Nephron progenitor cell (in vitro differentiated cells): ENCODE results near the gene EPS8L1.
A peak's percentile ranks its signal among the peaks of the same experiment; 100 is the strongest.

ENCODE experiments used
- DNase-seq: peaks from one replicate; pipeline ENCODE4 v3.0.0; 2021
- H3K27ac Mint-ChIP-seq: 2 replicates; pipeline ENCODE4 v1.8.0; 2021; ENCODE audit warnings: mild to moderate bottlenecking, moderate library complexity, mixed read lengths
- H3K27me3 Mint-ChIP-seq: 2 replicates; pipeline ENCODE4 v1.8.0; 2021; ENCODE audit warnings: mild to moderate bottlenecking, low read depth, mixed read lengths; ENCODE audit not compliant: poor library complexity
- H3K36me3 Mint-ChIP-seq: 2 replicates; pipeline ENCODE4 v1.8.0; 2021; ENCODE audit warnings: low read depth, mixed read lengths
- H3K4me1 Mint-ChIP-seq: 2 replicates; pipeline ENCODE4 v1.8.0; 2021; ENCODE audit warnings: mixed read lengths
- H3K4me3 Mint-ChIP-seq: 2 replicates; pipeline ENCODE4 v1.8.0; 2021; ENCODE audit warnings: mild to moderate bottlenecking, moderate library complexity, mixed read lengths
- H3K9me3 Mint-ChIP-seq: 2 replicates; pipeline ENCODE4 v1.8.0; 2021; ENCODE audit warnings: mild to moderate bottlenecking, moderate library complexity, mixed read lengths
- TF ChIP-seq, protein P1 (sequence below): fragments of 200-600 bp; sonication (generic); IDR thresholded peaks from 2 replicates; pipeline ENCODE4 v1.5.0; 2021; ENCODE audit warnings: antibody characterized with exemption

Gene EPS8L1

DNA sequence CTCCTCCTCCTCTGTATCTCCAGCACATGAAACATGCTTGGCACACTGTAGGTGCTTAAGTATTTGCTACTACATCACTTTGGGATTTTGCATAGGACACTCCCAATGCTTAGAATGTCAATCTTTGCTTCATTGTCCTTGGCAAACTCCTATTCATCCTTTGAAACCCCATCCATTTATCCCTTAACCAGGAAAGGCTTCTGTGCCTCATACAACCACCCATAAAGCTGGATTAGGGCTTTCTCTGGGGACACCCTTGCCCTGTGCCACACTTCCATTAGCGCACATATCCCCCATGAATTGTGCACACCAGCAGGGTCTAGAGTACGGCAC lies 5.8 kb upstream of the EPS8L1 start:
- Mint-ChIP-seq H3K27ac (no peak overlapping the region), H3K27me3 (peaks cover 98% of the 10 kb centered on the region), H3K9me3 (peaks cover 4% of the 10 kb centered on the region), H3K4me1 (peaks cover 10% of the 10 kb centered on the region), H3K36me3 (no peaks in the 10 kb centered on the region), H3K4me3 (peak overlapping the region; percentile 70)
- TF ChIP-seq, protein P1, sequence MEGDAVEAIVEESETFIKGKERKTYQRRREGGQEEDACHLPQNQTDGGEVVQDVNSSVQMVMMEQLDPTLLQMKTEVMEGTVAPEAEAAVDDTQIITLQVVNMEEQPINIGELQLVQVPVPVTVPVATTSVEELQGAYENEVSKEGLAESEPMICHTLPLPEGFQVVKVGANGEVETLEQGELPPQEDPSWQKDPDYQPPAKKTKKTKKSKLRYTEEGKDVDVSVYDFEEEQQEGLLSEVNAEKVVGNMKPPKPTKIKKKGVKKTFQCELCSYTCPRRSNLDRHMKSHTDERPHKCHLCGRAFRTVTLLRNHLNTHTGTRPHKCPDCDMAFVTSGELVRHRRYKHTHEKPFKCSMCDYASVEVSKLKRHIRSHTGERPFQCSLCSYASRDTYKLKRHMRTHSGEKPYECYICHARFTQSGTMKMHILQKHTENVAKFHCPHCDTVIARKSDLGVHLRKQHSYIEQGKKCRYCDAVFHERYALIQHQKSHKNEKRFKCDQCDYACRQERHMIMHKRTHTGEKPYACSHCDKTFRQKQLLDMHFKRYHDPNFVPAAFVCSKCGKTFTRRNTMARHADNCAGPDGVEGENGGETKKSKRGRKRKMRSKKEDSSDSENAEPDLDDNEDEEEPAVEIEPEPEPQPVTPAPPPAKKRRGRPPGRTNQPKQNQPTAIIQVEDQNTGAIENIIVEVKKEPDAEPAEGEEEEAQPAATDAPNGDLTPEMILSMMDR = no peak
- DNase-seq = no peak

DNA sequence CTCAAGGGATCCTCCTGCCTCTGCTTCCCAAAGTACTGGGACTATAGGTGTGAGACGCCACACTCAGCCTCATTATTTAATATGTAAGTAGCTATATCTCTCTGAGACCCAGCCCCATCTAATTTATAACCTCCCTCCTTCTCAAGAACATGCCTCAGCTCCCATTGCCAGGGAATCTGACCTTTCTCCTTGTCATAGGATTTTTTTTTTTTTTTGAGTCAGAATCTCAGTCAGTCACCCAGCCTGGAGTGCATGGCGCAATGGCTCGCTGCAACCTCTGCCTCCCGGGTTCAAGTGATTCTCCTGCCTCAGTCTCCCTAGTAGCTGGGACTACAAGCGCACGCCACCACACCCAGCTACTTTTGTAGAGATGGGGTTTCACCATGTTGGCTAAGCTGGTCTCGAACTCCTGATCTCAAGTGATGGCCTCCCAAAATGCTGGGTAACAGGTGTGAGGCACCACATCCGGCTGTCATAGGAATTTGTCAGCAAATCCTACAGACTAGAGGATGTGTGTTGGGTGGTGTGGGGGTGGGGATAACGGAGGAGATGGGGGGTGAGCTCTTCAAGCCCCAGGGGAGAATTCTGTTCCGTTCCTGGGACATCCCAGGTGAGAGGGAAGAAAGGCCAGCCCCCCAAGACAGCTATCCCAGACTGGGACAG lies 5.1 kb upstream of the EPS8L1 start:
- no peak overlapping the region for H3K27ac Mint-ChIP-seq
- peaks cover 4% of the 10 kb centered on the region for H3K9me3 Mint-ChIP-seq
- H3K4me3 Mint-ChIP-seq = no peak overlapping the region
- H3K4me1 Mint-ChIP-seq = peaks cover 10% of the 10 kb centered on the region
- no peaks in the 10 kb centered on the region for H3K36me3 Mint-ChIP-seq
- H3K27me3 Mint-ChIP-seq = peaks cover 98% of the 10 kb centered on the region
- DNase-seq = no peak
- TF ChIP-seq, protein P1 = no peak

DNA sequence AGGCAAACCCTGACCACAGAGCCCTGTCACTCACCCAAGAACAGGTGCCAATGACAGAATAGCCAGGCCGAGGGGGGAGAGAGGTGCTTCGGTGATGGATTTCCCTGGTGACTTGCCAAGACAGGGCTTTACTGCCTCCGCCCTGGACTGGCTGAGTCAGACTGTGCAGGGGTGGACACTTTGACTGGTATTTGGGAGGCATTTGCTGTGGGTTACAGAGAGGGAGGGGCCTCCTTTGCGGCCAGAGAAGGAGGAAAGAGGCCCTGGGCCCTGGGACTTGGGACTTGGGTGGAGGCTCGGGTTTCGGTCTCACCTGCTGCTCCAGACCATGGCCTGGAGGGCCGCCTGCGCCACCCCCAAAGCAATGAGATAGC lies 4.6 kb upstream of the EPS8L1 start:
- Mint-ChIP-seq H3K4me1 (peaks cover 10% of the 10 kb centered on the region), H3K9me3 (peaks cover 4% of the 10 kb centered on the region), H3K4me3 (no peak overlapping the region), H3K27me3 (peaks cover 98% of the 10 kb centered on the region), H3K27ac (no peak overlapping the region), H3K36me3 (no peaks in the 10 kb centered on the region)
- TF ChIP-seq, protein P1 = no peak
- DNase-seq = no peak

DNA sequence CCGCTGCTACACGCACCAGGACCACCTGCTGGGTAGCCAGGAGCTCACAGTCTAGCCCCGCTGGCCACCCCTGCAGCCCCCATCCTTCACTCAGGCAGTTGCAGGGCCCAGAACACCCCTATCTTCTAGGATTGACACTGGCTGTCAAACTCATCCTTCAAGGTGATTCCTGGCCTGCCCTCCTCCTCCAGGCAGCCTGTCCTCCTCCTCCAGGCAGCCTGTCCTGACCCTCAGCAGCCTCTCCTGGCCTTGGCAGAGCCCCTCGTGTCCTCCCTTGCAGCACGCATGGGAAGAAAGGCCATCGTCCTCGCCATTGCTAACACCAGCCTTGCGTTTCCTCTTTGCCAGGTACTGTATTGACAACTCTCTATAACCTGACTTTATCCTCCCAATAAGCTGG lies 3.8 kb upstream of the EPS8L1 start:
- no peaks in the 10 kb centered on the region for H3K36me3 Mint-ChIP-seq
- TF ChIP-seq, protein P1 = no peak
- peaks cover 10% of the 10 kb centered on the region for H3K4me1 Mint-ChIP-seq
- H3K27me3 Mint-ChIP-seq = peaks cover 98% of the 10 kb centered on the region
- DNase-seq = no peak
- H3K9me3 Mint-ChIP-seq = peaks cover 4% of the 10 kb centered on the region
- no peak overlapping the region for H3K4me3 Mint-ChIP-seq
- no peak overlapping the region for H3K27ac Mint-ChIP-seq

DNA sequence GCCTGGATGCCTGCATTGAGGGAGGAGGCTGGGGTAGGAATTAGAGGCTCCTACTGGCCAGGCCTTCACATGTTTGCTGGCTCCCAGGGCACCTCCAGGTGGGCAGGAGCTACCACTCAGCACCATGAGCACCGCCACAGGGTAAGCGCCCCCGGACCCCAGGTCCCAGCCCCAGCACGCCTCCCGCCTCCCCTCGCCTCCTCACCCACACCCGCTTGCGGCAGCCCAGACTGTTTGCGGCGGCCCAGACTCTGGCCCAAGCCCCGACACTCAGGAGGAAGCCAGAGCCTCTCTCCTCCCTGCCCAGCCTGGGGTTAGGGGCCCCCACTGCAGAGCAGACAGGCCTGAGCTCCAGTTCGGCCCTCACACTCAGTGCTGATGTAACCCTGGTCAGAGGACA lies 652 bp downstream of the EPS8L1 start:
- Mint-ChIP-seq H3K4me3 (no peak overlapping the region), H3K36me3 (no peaks in the 10 kb centered on the region), H3K4me1 (peaks cover 13% of the 10 kb centered on the region), H3K9me3 (peaks cover 12% of the 10 kb centered on the region), H3K27ac (no peak overlapping the region), H3K27me3 (peaks cover 94% of the 10 kb centered on the region)
- TF ChIP-seq, protein P1 = no peak
- no peak for DNase-seq

DNA sequence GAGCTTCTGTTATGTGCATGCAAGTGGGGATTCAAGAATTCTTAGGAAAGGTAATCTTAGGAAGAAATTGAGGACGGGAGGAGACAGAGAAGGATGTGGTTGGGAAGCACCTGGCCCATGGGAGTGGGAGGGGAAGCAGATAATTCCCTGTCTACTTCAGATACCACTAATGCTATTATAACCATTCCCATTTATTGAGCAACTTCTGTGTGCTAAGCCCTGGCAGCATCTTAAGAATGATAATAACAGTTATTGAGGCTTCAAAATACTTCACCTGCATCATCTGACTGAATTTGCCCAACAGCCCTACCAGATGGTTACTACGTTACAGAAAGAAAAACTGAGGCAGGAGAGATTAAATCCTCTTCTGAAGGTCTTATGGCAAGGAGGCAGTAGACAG lies 1.4 kb downstream of the EPS8L1 start:
- Mint-ChIP-seq H3K36me3 (no peaks in the 10 kb centered on the region), H3K9me3 (peaks cover 12% of the 10 kb centered on the region), H3K4me1 (peaks cover 13% of the 10 kb centered on the region), H3K27me3 (peaks cover 94% of the 10 kb centered on the region), H3K4me3 (no peak overlapping the region), H3K27ac (no peak overlapping the region)
- DNase-seq = no peak
- TF ChIP-seq, protein P1 = no peak
